Measurements from ENCODE around the gene GPR152. TPM values are rescaled to one million over a fixed set of nuclear protein-coding genes. Genes with fewer than 3 reads are reported as not detected.

Gene GPR152
- total RNA-seq, 6 donors from 2014 or later: not detected

DNA sequence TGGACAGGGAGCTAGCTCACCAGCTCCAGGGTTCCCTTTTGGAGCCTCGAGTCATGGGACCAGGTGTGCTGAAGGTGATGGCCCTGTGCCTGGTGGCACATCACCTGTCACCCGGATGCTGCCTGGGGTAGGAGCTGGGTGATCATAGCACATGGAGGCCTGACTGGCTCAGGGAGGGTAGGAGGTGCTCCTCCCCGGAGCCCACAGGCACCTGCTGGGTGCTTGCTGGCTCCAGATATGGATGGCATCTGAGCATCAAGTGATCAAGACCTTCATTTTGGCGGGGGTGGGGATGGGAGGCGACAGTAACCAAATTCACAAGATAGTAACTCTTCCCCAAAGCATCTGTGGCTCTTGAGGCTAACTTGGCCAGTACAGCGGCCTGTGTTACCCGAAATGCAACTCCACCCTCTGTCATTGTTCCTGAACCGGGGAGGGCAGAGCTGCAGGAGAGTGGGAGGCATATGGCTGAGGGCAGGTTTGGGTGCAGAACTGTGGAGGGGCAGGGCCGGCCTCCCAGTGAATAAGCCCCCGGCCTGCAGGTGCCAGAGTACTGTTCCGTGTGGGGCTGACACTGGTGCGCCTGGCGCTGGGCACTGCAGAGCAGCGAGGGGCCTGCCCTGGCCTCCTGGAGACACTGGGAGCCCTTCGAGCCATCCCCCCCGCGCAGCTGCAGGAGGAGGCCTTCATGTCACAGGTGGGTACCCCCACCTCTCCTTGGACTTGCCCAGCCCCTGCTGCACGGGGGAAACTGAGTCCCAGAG is 43.9 kb downstream of the GPR152 start:
- H3K9me3 ChIP-seq: no peaks in the 10 kb centered on the region
- 73 to 75% methylated on average over 5 to 18 of the region's 18 CpGs for WGBS, 2 donors
- peaks cover 4 to 36% (median 21%) of the 10 kb centered on the region in 4 donors for H3K4me1 ChIP-seq
- ATAC-seq (ENCODE audit: low FRiP score in 2 of 2): no peak
- peak overlapping the region in 2 of 4 donors; percentile 57 to 60 for H3K27ac ChIP-seq
- no peaks in the 10 kb centered on the region for H3K36me3 ChIP-seq
- no peak for TF ChIP-seq POLR2A (IDR thresholded peaks at IDR 0.05)
- no peak for TF ChIP-seq CTCF (IDR thresholded peaks at IDR 0.05)
- TF ChIP-seq EP300 (IDR thresholded peaks at IDR 0.05): no peak
- no peak for TF ChIP-seq POLR2AphosphoS5 (IDR thresholded peaks at IDR 0.05)
- H3K27me3 ChIP-seq: no peaks in the 10 kb centered on the region
- peak in 1 of 2 donors; percentile 34 for DNase-seq
- no peak overlapping the region for H3K4me3 ChIP-seq

DNA sequence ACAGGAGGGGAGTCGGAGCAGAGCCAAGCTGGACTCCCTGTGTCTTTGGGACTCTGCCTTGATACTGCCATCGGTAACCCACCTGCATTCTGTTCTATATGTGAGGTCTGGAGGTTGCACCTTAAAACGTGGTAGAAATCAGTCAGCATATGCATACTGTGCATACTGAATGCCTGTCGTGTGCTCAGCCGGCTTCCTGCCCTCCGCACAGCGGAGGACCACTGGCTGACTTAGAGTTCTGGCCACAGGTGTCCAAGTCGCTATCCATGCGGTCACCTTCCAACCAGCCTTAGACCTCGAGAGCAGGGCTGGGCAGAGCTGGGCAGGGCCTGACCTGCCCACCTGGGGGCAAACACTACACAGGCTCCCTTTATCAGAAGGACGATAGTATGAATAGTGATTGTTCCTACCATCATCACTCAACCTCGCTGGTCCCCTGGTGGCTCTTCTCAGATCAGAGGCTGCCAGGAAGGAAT is 44.8 kb downstream of the GPR152 start:
- no peaks in the 10 kb centered on the region for H3K36me3 ChIP-seq
- WGBS, 2 donors: 62 to 68% methylated on average over 4 to 12 of the region's 12 CpGs
- H3K9me3 ChIP-seq: no peaks in the 10 kb centered on the region
- H3K4me3 ChIP-seq: no peak overlapping the region
- ATAC-seq (ENCODE audit: low FRiP score in 2 of 2) (no peak), DNase-seq (peak in 1 of 2 donors; percentile 31)
- H3K27me3 ChIP-seq: no peaks in the 10 kb centered on the region
- TF ChIP-seq CTCF (IDR thresholded peaks at IDR 0.05) (no peak), POLR2AphosphoS5 (IDR thresholded peaks at IDR 0.05) (no peak), POLR2A (IDR thresholded peaks at IDR 0.05) (no peak), EP300 (IDR thresholded peaks at IDR 0.05) (no peak)
- H3K4me1 ChIP-seq: peaks cover 13 to 44% (median 29%) of the 10 kb centered on the region in 4 donors
- H3K27ac ChIP-seq: peak overlapping the region in 1 of 4 donors; percentile 57

- DNase-seq (peak in 1 of 2 donors; percentile 66), ATAC-seq (ENCODE audit: low FRiP score in 2 of 2) (no peak)
- TF ChIP-seq CTCF (IDR thresholded peaks at IDR 0.05): no peak
- TF ChIP-seq EP300 (IDR thresholded peaks at IDR 0.05): no peak
- TF ChIP-seq POLR2AphosphoS5 (IDR thresholded peaks at IDR 0.05): no peak
- TF ChIP-seq POLR2A (IDR thresholded peaks at IDR 0.05): no peak
- 59 to 60% methylated on average over 8 to 12 of the region's 12 CpGs for WGBS, 2 donors
- peak overlapping the region in 1 of 4 donors; percentile 39 for H3K27ac ChIP-seq
- H3K4me3 ChIP-seq: no peak overlapping the region
- no peaks in the 10 kb centered on the region for H3K9me3 ChIP-seq
- no peaks in the 10 kb centered on the region for H3K27me3 ChIP-seq
- peaks cover 19 to 50% (median 35%) of the 10 kb centered on the region in 4 donors for H3K4me1 ChIP-seq
- no peaks in the 10 kb centered on the region for H3K36me3 ChIP-seq
Observed at GRCh38 chr11:67406969-67407687, 45.4 kb downstream of the GPR152 start.

- Histone ChIP-seq H3K27ac (peak overlapping the region in 1 of 4 donors; percentile 39), H3K9me3 (no peaks in the 10 kb centered on the region), H3K4me1 (peaks cover 20 to 52% (median 37%) of the 10 kb centered on the region in 4 donors), H3K36me3 (no peaks in the 10 kb centered on the region), H3K4me3 (no peak overlapping the region), H3K27me3 (no peaks in the 10 kb centered on the region)
- TF ChIP-seq EP300 (IDR thresholded peaks at IDR 0.05) (no peak), POLR2A (IDR thresholded peaks at IDR 0.05) (no peak), POLR2AphosphoS5 (IDR thresholded peaks at IDR 0.05) (no peak), CTCF (IDR thresholded peaks at IDR 0.05) (no peak)
- WGBS, 2 donors: 71 to 85% methylated on average over 9 to 15 of the region's 18 CpGs
- DNase-seq (peak in 1 of 2 donors; percentile 80), ATAC-seq (ENCODE audit: low FRiP score in 2 of 2) (no peak)
Observed at GRCh38 chr11:67406420-67406968, 46.0 kb downstream of the GPR152 start.
